GM23248 (cell line): Measurements from ENCODE around the gene EXOC1. TPM values are rescaled to one million over a fixed set of nuclear protein-coding genes. Genes with fewer than 3 reads are reported as not detected.

Source experiments
- DNase-seq: peaks from one replicate; pipeline ENCODE4 v3.0.0-alpha.2; 2015
- H2AFZ ChIP-seq: fragments of 200-600 bp; sonication (generic); 2 replicates; pipeline ENCODE4 v1.6.1; 2016; ENCODE audit warnings: antibody characterized with exemption
- H3F3A ChIP-seq: fragments of 200-600 bp; sonication (generic); 2 replicates; pipeline ENCODE4 v1.6.1; 2016; ENCODE audit warnings: mild to moderate bottlenecking, antibody characterized with exemption, mixed run types; ENCODE audit not compliant: insufficient read depth
- H3K27ac ChIP-seq: fragments of 200-600 bp; sonication (generic); 2 replicates; pipeline ENCODE4 v1.5.1; 2016; ENCODE audit warnings: mild to moderate bottlenecking
- H3K27me3 ChIP-seq: fragments of 200-600 bp; sonication (generic); replicated peaks from 2 replicates; pipeline ENCODE4 v1.6.1; 2016; ENCODE audit warnings: mild to moderate bottlenecking; ENCODE audit not compliant: insufficient read depth
- H3K36me3 ChIP-seq: fragments of 200-600 bp; sonication (generic); 2 replicates; pipeline ENCODE4 v1.6.1; 2016; ENCODE audit warnings: low read depth, mild to moderate bottlenecking
- H3K4me1 ChIP-seq: fragments of 200-600 bp; sonication (generic); 2 replicates; pipeline ENCODE4 v1.6.1; 2016; ENCODE audit warnings: mild to moderate bottlenecking; ENCODE audit not compliant: insufficient read depth
- H3K4me2 ChIP-seq: fragments of 200-600 bp; sonication (generic); one replicate; pipeline ENCODE4 v1.6.1; 2016; ENCODE audit warnings: mild to moderate bottlenecking; ENCODE audit not compliant: unreplicated experiment
- H3K4me3 ChIP-seq: fragments of 200-600 bp; sonication (generic); 2 replicates; pipeline ENCODE4 v1.5.1; 2016; ENCODE audit warnings: mild to moderate bottlenecking
- H3K79me2 ChIP-seq: fragments of 200-600 bp; sonication (generic); 2 replicates; pipeline ENCODE4 v1.6.1; 2016; ENCODE audit warnings: mild to moderate bottlenecking; ENCODE audit not compliant: insufficient read depth
- H3K9ac ChIP-seq: fragments of 200-600 bp; sonication (generic); 2 replicates; pipeline ENCODE4 v1.6.1; 2016; ENCODE audit warnings: mild to moderate bottlenecking
- H3K9me2 ChIP-seq: fragments of 200-600 bp; sonication (generic); 2 replicates; pipeline ENCODE4 v1.6.1; 2016; ENCODE audit warnings: mixed run types, mild to moderate bottlenecking, moderate library complexity; ENCODE audit not compliant: insufficient read depth
- H3K9me3 ChIP-seq: fragments of 200-600 bp; sonication (generic); one replicate; pipeline ENCODE4 v1.6.1; 2017; ENCODE audit warnings: low read depth
- H4K20me1 ChIP-seq: fragments of 200-600 bp; sonication (generic); 2 replicates; pipeline ENCODE4 v1.6.0; 2016; ENCODE audit not compliant: insufficient read depth
- EZH2 ChIP-seq: fragments of 200-600 bp; sonication (generic); IDR thresholded peaks from 2 replicates; pipeline ENCODE4 v1.6.1; 2018; ENCODE audit warnings: antibody characterized with exemption, mild to moderate bottlenecking; ENCODE audit not compliant: insufficient read depth, poor library complexity, severe bottlenecking
- EZH2phosphoT487 ChIP-seq: fragments of 200-600 bp; sonication (generic); IDR thresholded peaks from 2 replicates; pipeline ENCODE4 v1.6.1; 2018; ENCODE audit warnings: antibody characterized with exemption, moderate library complexity, mild to moderate bottlenecking, low read depth; ENCODE audit not compliant: insufficient read depth
- WGBS, 2 experiments: methylation state at CpG; one replicate each; pipeline ENCODE4 v1.1.6; 2015 to 2017; ENCODE audit warnings: low lambda C conversion rate in 2 of 2, low coverage in 1 of 2; ENCODE audit errors: missing lambda C conversion rate in 2 of 2; 5-methylcytosine and 5-hydroxymethylcytosine counted together
- in situ Hi-C: fragments of 300-500 bp; cut with MboI; formaldehyde crosslinking; loops from 2 replicates; pipeline ENCODE4 v1.15.0; 2020
- polyA plus RNA-seq: library from polyadenylated mRNA; unstranded; fragments of >200 nt; fragmentation: Nextera tagmentation; extraction: Ambion mirVana; gene quantifications from 2 replicates; pipeline ENCODE4 v1.2.1, GENCODE V29; 2016
- total RNA-seq: library from RNA; depleted of rRNA; stranded (reverse); fragments of >200 nt; shearing (Covaris generic); gene quantifications from 2 replicates; pipeline ENCODE4 v1.2.3, GENCODE V29; 2014

The EXOC1 gene
- total and polyA plus RNA-seq, 2 experiments from 2014 or later = 35.5 to 44.7 TPM

- DNase-seq = no peak
- H4K20me1 ChIP-seq = no peaks in the 10 kb centered on the region
- peaks cover 5% of the 10 kb centered on the region for H3K4me1 ChIP-seq
- H3K79me2 ChIP-seq = no peaks in the 10 kb centered on the region
- H3K36me3 ChIP-seq = no peaks in the 10 kb centered on the region
- H3K4me2 ChIP-seq = no peak overlapping the region
- H3K9me2 ChIP-seq = no peaks in the 10 kb centered on the region
- WGBS, 2 experiments = 78 to 85% methylated on average over 6 of the region's 6 CpGs
- H2AFZ ChIP-seq = no peak overlapping the region
- no peak overlapping the region for H3K4me3 ChIP-seq
- TF ChIP-seq EZH2phosphoT487 = no peak
- TF ChIP-seq EZH2 = no peak
- H3K9me3 ChIP-seq = no peaks in the 10 kb centered on the region
- H3K27ac ChIP-seq = no peak overlapping the region
- in situ Hi-C loops = no loop called here
- no peaks in the 10 kb centered on the region for H3K27me3 ChIP-seq
- H3F3A ChIP-seq = peaks cover 11% of the 10 kb centered on the region
- H3K9ac ChIP-seq = no peak overlapping the region
Observed at GRCh38 chr4:55912249-55912648, 58.8 kb downstream of the EXOC1 start.

- no peak overlapping the region for H3K9ac ChIP-seq
- no peak overlapping the region for H3K27ac ChIP-seq
- no peak overlapping the region for H3K4me3 ChIP-seq
- no peaks in the 10 kb centered on the region for H3K9me3 ChIP-seq
- peak; percentile 5 for DNase-seq
- H3F3A ChIP-seq = no peaks in the 10 kb centered on the region
- H3K79me2 ChIP-seq = no peaks in the 10 kb centered on the region
- in situ Hi-C loops = no loop called here
- H3K27me3 ChIP-seq = no peaks in the 10 kb centered on the region
- peak overlapping the region; percentile 71 for H2AFZ ChIP-seq
- H4K20me1 ChIP-seq = no peaks in the 10 kb centered on the region
- WGBS, 2 experiments = 39 to 43% methylated on average over 5 of the region's 5 CpGs
- H3K36me3 ChIP-seq = no peaks in the 10 kb centered on the region
- H3K9me2 ChIP-seq = no peaks in the 10 kb centered on the region
- no peak for TF ChIP-seq EZH2phosphoT487
- TF ChIP-seq EZH2 = no peak
- H3K4me2 ChIP-seq = no peak overlapping the region
- peaks cover 6% of the 10 kb centered on the region; the same call in 1 of the 2 replicates for H3K4me1 ChIP-seq
Observed at GRCh38 chr4:55920571-55920970, 67.1 kb downstream of the EXOC1 start.

- 68 to 71% methylated on average over 3 of the region's 3 CpGs for WGBS, 2 experiments
- in situ Hi-C loops = no loop called here
- no peaks in the 10 kb centered on the region for H3F3A ChIP-seq
- H3K9ac ChIP-seq = no peak overlapping the region
- H3K27ac ChIP-seq = no peak overlapping the region
- TF ChIP-seq EZH2phosphoT487 = no peak
- no peak for TF ChIP-seq EZH2
- no peaks in the 10 kb centered on the region for H4K20me1 ChIP-seq
- H3K4me3 ChIP-seq = no peak overlapping the region
- H2AFZ ChIP-seq = no peak overlapping the region; the same call in 1 of the 2 replicates
- H3K79me2 ChIP-seq = no peaks in the 10 kb centered on the region
- no peaks in the 10 kb centered on the region for H3K27me3 ChIP-seq
- no peak overlapping the region for H3K4me2 ChIP-seq
- H3K4me1 ChIP-seq = peaks cover 6% of the 10 kb centered on the region; the same call in 1 of the 2 replicates
- H3K36me3 ChIP-seq = no peaks in the 10 kb centered on the region
- no peaks in the 10 kb centered on the region for H3K9me3 ChIP-seq
- H3K9me2 ChIP-seq = no peaks in the 10 kb centered on the region
- peak; percentile 15 for DNase-seq
Observed at GRCh38 chr4:55921093-55921492, 67.6 kb downstream of the EXOC1 start.

- H3K79me2 ChIP-seq = no peaks in the 10 kb centered on the region
- DNase-seq = peak; percentile 33
- in situ Hi-C loops = no loop called here
- H3K4me1 ChIP-seq = peaks cover 6% of the 10 kb centered on the region; the same call in 1 of the 2 replicates
- 58 to 61% methylated on average over 4 of the region's 4 CpGs for WGBS, 2 experiments
- no peak for TF ChIP-seq EZH2
- no peaks in the 10 kb centered on the region for H3K9me2 ChIP-seq
- no peak overlapping the region for H3K9ac ChIP-seq
- no peaks in the 10 kb centered on the region for H3K27me3 ChIP-seq
- no peak overlapping the region for H3K27ac ChIP-seq
- no peaks in the 10 kb centered on the region for H3K9me3 ChIP-seq
- no peak overlapping the region for H2AFZ ChIP-seq
- H3K4me2 ChIP-seq = no peak overlapping the region
- no peaks in the 10 kb centered on the region for H3F3A ChIP-seq
- no peak overlapping the region for H3K4me3 ChIP-seq
- H4K20me1 ChIP-seq = no peaks in the 10 kb centered on the region
- H3K36me3 ChIP-seq = no peaks in the 10 kb centered on the region
Observed at GRCh38 chr4:55925241-55925640, 71.8 kb downstream of the EXOC1 start.

DNA sequence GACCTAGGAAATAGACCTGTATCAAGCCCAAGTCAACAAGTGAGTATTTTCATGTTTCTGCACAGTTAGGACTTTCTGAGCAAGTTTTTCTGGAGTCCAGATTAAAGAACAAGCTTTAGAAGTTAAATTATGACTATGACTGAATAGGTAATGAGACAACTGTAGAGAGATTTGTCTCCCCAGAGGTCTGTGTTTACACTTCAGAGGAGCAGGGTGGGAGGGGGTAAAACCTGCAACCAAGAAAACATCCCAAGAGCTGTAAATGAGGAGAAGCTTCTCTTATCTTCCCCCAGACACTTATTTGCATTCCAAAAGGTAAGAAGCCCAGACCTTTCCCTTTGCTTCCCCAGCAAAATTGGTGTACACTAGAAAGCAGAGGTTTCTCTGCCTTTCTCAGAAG, 73.2 kb downstream of the EXOC1 start:
- H3K27ac ChIP-seq = no peak overlapping the region
- no peaks in the 10 kb centered on the region for H3K27me3 ChIP-seq
- H3K9me3 ChIP-seq = no peaks in the 10 kb centered on the region
- H3F3A ChIP-seq = no peaks in the 10 kb centered on the region
- no peak overlapping the region for H3K4me2 ChIP-seq
- TF ChIP-seq EZH2phosphoT487 = no peak
- TF ChIP-seq EZH2 = no peak
- H3K79me2 ChIP-seq = no peaks in the 10 kb centered on the region
- H3K36me3 ChIP-seq = no peaks in the 10 kb centered on the region
- in situ Hi-C loops = no loop called here
- H4K20me1 ChIP-seq = no peaks in the 10 kb centered on the region
- H2AFZ ChIP-seq = no peak overlapping the region
- no peak overlapping the region for H3K4me3 ChIP-seq
- DNase-seq = no peak
- H3K9me2 ChIP-seq = no peaks in the 10 kb centered on the region
- H3K9ac ChIP-seq = no peak overlapping the region
- H3K4me1 ChIP-seq = no peaks in the 10 kb centered on the region; the same call in 1 of the 2 replicates
